ENCODE measurements around the gene BCLAF3.

GRCh38 chrX:19981947-19982346, 8.9 kb downstream of the BCLAF3 start:
- no peak for TF ChIP-seq CTCF (IDR thresholded peaks at IDR 0.05)
- TF ChIP-seq POLR2A (IDR thresholded peaks at IDR 0.05): no peak
